Epithelial cell of prostate (primary cell): Measurements from ENCODE around the gene RNF220.

Experiments used
- DNase-seq: peaks from one replicate; pipeline ENCODE4 v3.0.0-alpha.2; 2011; ENCODE audit warnings: low read depth, low spot score
- H3K27ac ChIP-seq: fragments of 450-650 bp; 2 replicates; pipeline ENCODE4 v1.5.1; 2017; ENCODE audit warnings: mild to moderate bottlenecking

RNF220 gene

DNA sequence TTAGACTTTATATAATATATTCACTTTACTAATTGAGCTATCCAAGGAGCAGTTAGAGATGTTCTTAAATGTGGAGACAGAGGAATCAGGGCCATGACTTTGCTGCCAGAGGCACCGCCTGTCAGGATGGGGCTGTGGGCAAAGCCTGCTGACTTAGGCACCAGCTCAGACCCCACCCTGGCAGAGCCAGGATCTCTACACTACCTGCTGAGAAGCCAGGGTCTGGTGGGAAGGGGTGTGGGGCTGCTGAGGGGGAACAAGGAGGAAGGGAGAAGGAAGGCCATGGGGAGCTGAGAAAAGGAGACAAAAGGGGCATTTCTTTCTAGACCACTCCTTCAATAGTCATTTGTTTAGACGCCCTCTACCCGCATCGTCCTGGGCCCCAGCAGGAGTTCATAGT, 164.4 kb downstream of the RNF220 start:
- no peak for DNase-seq
- H3K27ac ChIP-seq, result no peak overlapping the region

DNA sequence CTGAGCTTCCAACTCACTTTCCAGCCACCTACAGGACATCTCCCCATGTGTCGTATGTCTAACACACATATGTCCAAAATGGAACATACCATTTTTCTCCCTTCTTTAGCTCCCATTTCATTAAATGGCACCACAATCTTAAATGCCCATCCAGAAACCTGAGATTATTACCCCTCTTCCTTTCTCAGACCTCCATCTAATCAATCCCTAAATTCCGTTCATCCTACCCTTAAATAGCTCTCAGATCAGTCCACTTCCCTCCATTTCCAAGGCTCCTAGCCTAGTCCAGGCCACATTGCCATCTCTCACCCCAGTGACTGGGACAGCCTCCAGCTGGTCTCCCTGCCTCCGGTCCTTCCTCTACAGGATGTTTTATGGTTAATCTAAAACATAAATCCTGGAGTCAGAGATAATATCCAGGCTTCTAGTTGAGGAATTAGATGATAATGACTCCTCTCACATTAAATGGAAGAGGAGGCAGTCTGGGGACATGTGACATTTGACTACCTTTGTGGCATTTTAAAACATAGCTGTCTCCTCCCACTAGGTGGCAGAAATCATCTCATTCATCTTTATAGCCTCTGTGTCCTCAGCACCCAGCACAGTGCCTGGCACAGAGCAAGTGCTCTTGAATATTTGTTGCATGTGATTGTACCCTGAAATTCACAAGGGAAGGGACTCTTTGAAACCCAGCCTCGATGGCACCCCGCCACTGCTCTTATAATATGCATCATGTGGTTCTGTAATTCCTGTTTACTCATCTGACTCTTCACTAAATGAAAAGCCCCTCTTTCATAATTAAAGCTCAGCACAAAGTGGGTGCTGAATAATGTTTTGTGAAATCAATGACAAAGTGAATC, 166.9 kb downstream of the RNF220 start:
- H3K27ac ChIP-seq, result no peak overlapping the region
- DNase-seq, result no peak

GRCh38 chr1:44572572-44572879, 167.5 kb downstream of the RNF220 start:
- H3K27ac ChIP-seq, result no peak overlapping the region
- no peak for DNase-seq

DNA sequence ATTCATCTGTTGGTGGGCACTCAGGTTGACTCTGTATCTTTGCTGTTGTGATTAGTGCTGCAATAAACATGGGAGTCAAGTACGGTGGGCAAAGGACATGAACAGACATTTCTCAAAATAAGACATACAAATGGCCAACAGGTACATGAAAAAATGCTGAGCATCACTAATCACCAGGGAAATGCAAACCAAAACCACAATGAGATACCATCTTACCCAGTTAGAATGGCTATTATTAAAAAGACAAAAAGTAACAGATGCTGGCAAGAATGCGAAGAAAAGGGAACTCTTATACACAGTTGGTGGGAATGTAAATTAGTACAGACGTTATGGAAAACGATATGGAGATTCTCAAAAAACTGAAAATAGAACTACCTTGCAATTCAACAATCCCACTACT, 170.3 kb downstream of the RNF220 start:
- H3K27ac ChIP-seq, result no peak overlapping the region
- DNase-seq, result no peak

GRCh38 chr1:44576456-44577150, 171.5 kb downstream of the RNF220 start:
- no peak for DNase-seq

DNA sequence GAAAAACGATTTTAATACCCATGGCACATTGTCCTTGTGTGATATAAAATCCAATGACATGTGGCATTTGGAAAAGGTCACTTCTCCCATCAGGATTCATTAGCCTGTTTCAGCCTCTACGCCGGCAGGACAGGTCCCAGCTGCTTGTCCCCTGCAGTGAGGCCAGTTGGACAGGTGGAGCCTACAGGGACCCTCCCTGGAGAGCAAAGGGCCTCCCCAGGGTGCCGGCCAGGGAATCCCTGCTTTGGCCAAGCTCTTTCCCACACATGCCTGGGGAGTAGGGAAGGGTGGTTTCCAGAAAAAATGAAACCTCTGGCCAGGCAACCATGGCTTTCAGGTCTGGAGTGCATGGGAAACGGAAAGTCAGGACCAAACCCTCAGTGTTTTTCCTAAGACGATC, 176.2 kb downstream of the RNF220 start:
- no peak for DNase-seq
- no peak overlapping the region for H3K27ac ChIP-seq

More at GRCh38 chr1:44576456-44577150, 171.5 kb downstream of the RNF220 start:
- no peak overlapping the region for H3K27ac ChIP-seq

DNA sequence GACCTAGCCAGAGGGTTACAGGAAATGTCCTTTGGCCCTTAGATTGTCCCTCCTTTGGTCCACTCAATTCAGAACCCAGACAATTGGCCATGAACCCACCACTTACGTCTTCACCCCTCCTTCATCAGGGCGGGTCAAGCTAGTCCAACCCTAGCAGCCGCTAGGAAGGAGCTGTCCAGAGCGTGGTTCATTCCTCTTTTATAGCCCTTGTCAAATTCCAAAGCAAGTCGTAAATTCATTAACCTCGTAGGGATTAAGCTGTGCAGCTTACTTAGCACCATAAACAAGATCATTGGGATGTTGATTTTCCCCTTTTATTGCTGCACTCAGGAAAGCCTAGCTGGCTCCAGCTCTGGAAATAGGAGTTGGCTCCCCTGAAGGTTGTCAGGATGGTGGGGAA, 179.1 kb downstream of the RNF220 start:
- H3K27ac ChIP-seq, result no peak overlapping the region
- no peak for DNase-seq

DNA sequence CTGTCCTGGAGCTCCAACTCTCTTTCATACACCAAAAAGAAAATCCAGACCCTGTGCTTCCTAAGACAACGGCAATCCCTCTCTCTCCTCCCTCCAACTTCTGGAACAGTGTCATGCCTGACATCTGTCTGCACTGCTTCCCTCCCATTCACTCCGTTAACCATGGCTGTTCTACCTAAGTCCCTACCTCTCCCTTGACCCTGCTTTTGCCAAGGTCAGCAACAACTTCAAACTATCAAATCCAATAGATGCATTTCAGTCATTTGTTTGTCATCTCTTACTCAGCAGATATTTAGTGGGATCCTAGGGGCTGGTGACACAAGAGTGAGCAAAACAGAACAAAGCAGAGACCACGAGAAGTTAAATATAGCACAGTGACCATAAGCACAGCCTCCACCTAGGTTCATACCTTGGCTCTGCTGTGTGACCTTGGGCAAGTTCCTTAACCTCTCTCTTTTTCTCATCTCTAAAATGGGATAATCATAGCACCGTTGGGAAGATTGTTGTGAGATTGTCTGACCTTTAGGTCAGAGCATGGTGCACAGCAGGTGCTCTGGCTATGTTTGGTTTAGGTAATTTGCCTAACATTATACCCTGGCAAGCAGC, 180.4 kb downstream of the RNF220 start:
- no peak overlapping the region for H3K27ac ChIP-seq
- DNase-seq, result no peak

GRCh38 chr1:44587796-44588460, 182.9 kb downstream of the RNF220 start:
- DNase-seq, result no peak
- no peak overlapping the region for H3K27ac ChIP-seq

- no peak overlapping the region for H3K27ac ChIP-seq
- no peak for DNase-seq
Observed at GRCh38 chr1:44588551-44589210, 183.6 kb downstream of the RNF220 start.

DNA sequence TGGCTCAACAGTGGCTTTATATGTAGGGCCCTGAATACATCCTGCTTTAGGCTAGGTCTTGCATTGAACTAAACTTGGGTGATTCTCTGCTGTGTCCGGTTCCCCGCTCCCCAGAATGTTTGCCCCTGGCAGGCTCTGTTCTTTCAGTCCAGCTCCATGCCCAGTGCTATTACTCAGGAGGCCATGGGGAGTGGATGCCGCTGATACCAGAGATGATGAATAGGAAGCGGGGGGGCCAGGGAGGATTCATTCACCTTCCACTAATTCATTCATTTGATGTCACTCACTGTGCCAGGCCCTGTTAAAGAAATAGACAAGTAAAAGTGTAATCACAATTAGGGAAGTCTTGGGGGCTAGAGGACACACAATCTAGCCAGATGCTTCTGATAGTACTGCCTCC, 185.4 kb downstream of the RNF220 start:
- no peak overlapping the region for H3K27ac ChIP-seq
- DNase-seq, result no peak

GRCh38 chr1:44591381-44591780, 186.3 kb downstream of the RNF220 start:
- H3K27ac ChIP-seq, result no peak overlapping the region
- DNase-seq, result no peak

GRCh38 chr1:44592208-44593145, 187.4 kb downstream of the RNF220 start:
- no peak for DNase-seq
- no peak overlapping the region for H3K27ac ChIP-seq

DNA sequence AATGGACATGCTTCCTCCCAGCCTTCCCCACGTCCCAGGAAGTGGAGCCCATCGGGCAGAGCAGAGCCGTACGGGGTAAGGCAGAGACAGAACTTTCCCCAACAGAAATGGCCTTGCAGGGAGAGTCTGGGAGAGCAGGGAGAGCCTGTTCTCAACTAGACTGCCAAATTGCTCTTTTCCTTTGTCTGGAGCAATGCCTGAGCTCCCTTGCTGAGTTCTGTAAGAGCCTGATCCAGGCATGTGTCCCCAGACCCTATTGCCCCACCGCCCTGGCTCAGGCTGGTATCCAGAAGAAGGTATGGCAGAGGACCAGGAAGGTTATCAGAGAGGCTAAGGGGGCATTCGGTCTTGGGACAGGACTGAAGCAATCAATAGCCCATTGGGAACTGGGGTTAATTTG, 189.3 kb downstream of the RNF220 start:
- H3K27ac ChIP-seq, result no peak overlapping the region
- DNase-seq, result no peak

DNA sequence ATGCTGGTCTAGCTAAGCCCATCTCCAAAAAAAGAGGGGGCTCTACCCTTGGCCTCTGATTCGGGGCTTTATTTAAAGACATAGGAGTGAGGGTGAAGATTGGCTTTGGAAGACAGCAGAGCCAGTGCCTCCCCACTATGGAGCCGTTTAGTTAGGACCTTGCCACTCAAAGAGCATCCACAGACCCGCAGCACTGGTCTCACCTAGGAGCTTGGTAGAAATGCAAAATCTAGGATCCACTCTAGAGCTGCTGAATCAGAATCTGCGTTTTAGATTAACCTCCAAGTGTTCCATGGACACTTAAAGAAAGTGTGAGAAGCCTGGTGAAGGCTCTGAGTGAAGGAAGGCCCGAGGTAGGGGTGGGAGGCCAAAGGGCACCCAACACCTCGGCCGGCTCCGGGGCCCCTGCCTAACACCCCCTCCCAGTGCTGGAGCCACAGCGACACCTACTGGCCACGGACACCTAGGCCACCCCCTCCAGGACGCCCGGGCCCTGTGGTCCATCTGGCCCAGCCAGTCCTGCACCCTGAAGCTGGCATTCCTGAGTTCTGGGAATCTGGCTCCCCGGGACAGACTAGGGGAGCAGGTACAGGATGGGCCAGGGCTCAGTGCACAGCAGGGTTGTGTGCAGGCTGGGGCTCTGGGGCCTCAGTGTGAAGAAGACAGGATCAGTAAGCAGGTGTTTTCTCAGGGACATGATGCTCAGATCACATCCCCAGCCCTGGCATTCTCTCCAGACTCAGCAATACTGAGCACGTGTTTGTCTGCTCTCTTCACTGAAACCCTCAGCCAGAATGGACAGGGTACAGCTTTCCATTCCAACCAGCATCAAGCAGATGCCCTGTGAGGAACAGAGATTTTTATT, 190.0 kb downstream of the RNF220 start:
- no peak for DNase-seq
- H3K27ac ChIP-seq, result no peak overlapping the region

GRCh38 chr1:44596511-44596910, 191.5 kb downstream of the RNF220 start:
- H3K27ac ChIP-seq, result no peak overlapping the region
- no peak for DNase-seq

DNA sequence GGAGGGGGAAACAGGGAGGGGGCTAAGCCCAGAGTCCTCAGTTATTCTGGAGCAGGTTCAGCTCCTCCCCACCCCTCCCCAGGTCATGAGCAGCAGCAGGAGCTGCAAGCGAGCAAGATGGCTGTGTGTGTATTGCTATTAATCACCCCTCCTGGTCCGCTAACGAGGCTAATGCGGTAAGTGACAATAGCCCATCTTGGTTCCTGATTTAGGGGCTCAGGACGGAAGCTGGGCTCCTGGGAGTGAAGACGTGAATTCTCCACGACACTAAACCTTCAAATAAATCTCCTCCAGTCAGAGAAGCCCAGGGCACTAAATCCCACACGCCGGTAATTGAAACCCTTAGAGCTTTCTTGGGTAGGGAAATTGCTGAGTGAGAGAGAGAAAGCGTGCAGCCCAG, 193.1 kb downstream of the RNF220 start:
- DNase-seq, result no peak
- H3K27ac ChIP-seq, result no peak overlapping the region
